Hepatocyte (in vitro differentiated cells): ENCODE measurements around the gene TRAF5. TPM values are rescaled to one million over a fixed set of nuclear protein-coding genes. Genes with fewer than 3 reads are reported as not detected.
"Not testable (repeated sequence)": the region's sequence is repeated elsewhere in the genome, so short reads cannot be mapped to it uniquely, and the experiment has no call there.

Source experiments
- DNase-seq: peaks from one replicate; pipeline ENCODE4 v3.0.0-alpha.2; 2016; ENCODE audit warnings: low spot score
- H2AFZ ChIP-seq: fragments of 200-600 bp; sonication (generic); 2 replicates; pipeline ENCODE4 v1.6.0; 2016; ENCODE audit warnings: antibody characterized with exemption, mild to moderate bottlenecking
- H3K27ac ChIP-seq: fragments of 200-600 bp; sonication (generic); 2 replicates; pipeline ENCODE4 v1.5.1; 2016; ENCODE audit warnings: mild to moderate bottlenecking
- H3K27me3 ChIP-seq: fragments of 200-600 bp; sonication (generic); 2 replicates; pipeline ENCODE4 v1.6.1; 2016
- H3K36me3 ChIP-seq: fragments of 200-600 bp; sonication (generic); replicated peaks from 2 replicates; pipeline ENCODE4 v1.5.1; 2016; ENCODE audit warnings: low read depth; ENCODE audit not compliant: insufficient read depth
- H3K4me1 ChIP-seq: fragments of 200-600 bp; sonication (generic); 2 replicates; pipeline ENCODE4 v1.5.1; 2016; ENCODE audit warnings: mild to moderate bottlenecking, moderate library complexity; ENCODE audit not compliant: insufficient read depth
- H3K4me2 ChIP-seq: fragments of 200-600 bp; sonication (generic); 2 replicates; pipeline ENCODE4 v1.6.0; 2016
- H3K4me3 ChIP-seq: fragments of 200-600 bp; sonication (generic); 2 replicates; pipeline ENCODE4 v1.5.1; 2016; ENCODE audit warnings: mild to moderate bottlenecking
- H3K79me2 ChIP-seq: fragments of 200-600 bp; sonication (generic); 2 replicates; pipeline ENCODE4 v1.6.0; 2017; ENCODE audit warnings: mild to moderate bottlenecking
- H3K9me2 ChIP-seq: fragments of 200-600 bp; sonication (generic); replicated peaks from 2 replicates; pipeline ENCODE4 v1.6.0; 2017; ENCODE audit warnings: mild to moderate bottlenecking; ENCODE audit not compliant: insufficient read depth
- H3K9me3 ChIP-seq: fragments of 200-600 bp; sonication (generic); 2 replicates; pipeline ENCODE4 v1.5.1; 2016; ENCODE audit warnings: low read depth, mild to moderate bottlenecking
- H4K20me1 ChIP-seq: fragments of 200-600 bp; sonication (generic); 2 replicates; pipeline ENCODE4 v1.6.0; 2016; ENCODE audit warnings: mild to moderate bottlenecking; ENCODE audit not compliant: insufficient read depth, poor library complexity, severe bottlenecking
- CTCF ChIP-seq: fragments of 200-600 bp; sonication (generic); IDR thresholded peaks from 2 replicates; pipeline ENCODE4 v1.5.1; 2016; ENCODE audit warnings: antibody characterized with exemption, mild to moderate bottlenecking; ENCODE audit not compliant: poor library complexity
- EZH2 ChIP-seq: fragments of 200-600 bp; sonication (generic); IDR thresholded peaks from 2 replicates; pipeline ENCODE4 v1.6.1; 2016; ENCODE audit warnings: antibody characterized with exemption, mild to moderate bottlenecking, borderline replicate concordance
- EZH2phosphoT487 ChIP-seq: fragments of 200-600 bp; sonication (generic); IDR thresholded peaks from one replicate; pipeline ENCODE4 v1.6.1; 2018; ENCODE audit warnings: antibody characterized with exemption, mild to moderate bottlenecking, low read depth, moderate library complexity; ENCODE audit not compliant: unreplicated experiment, severe bottlenecking
- WGBS: methylation state at CpG from one replicate; pipeline ENCODE4 v1.1.6; 2016; ENCODE audit warnings: low lambda C conversion rate; ENCODE audit errors: missing lambda C conversion rate; 5-methylcytosine and 5-hydroxymethylcytosine counted together
- polyA plus RNA-seq: library from polyadenylated mRNA; unstranded; fragments of >200 nt; fragmentation: Nextera tagmentation; extraction: Ambion mirVana; gene quantifications from 2 replicates; pipeline ENCODE4 v1.2.1, GENCODE V29; 2016
- total RNA-seq: library from RNA; depleted of rRNA; stranded (reverse); fragments of >200 nt; gene quantifications from 2 replicates; pipeline ENCODE4 v1.2.3, GENCODE V29; 2014

Gene TRAF5
- total and polyA plus RNA-seq, 2 experiments from 2014 or later = 3.9 to 8.8 TPM

- Histone ChIP-seq H3K4me1 (no peaks in the 10 kb centered on the region), H3K27ac (peak overlapping the region; percentile 97), H3K9me3 (no peaks in the 10 kb centered on the region), H3K4me3 (peak overlapping the region; percentile 28), H3K9me2 (no peaks in the 10 kb centered on the region), H3K4me2 (peak overlapping the region; percentile 68), H3K79me2 (peaks cover 3% of the 10 kb centered on the region), H3K27me3 (no peaks in the 10 kb centered on the region), H3K36me3 (no peaks in the 10 kb centered on the region), H2AFZ (peak overlapping the region; percentile 82), H4K20me1 (no peaks in the 10 kb centered on the region)
- 31% methylated on average over 12 of the region's 17 CpGs for WGBS
- TF ChIP-seq EZH2 = no peak
- DNase-seq = no peak
These were observed 55.6 kb downstream of the TRAF5 start for GRCh38 chr1:211382182-211382713.

- WGBS = 13% methylated on average over 49 of the region's 49 CpGs
- peak; percentile 96 for DNase-seq
- no peak for TF ChIP-seq CTCF
- TF ChIP-seq EZH2phosphoT487 = no peak
- TF ChIP-seq EZH2 = no peak
- no peaks in the 10 kb centered on the region for H3K36me3 ChIP-seq
- H3K79me2 ChIP-seq = peaks cover 3% of the 10 kb centered on the region
- no peaks in the 10 kb centered on the region for H3K4me1 ChIP-seq
- no peaks in the 10 kb centered on the region for H3K9me3 ChIP-seq
- no peaks in the 10 kb centered on the region for H3K9me2 ChIP-seq
- H3K27me3 ChIP-seq = no peaks in the 10 kb centered on the region
- no peaks in the 10 kb centered on the region for H4K20me1 ChIP-seq
- H2AFZ ChIP-seq = peak overlapping the region; percentile 64
- peak overlapping the region; percentile 97 for H3K27ac ChIP-seq
- peak overlapping the region; percentile 68 for H3K4me2 ChIP-seq
- peak overlapping the region; percentile 59 for H3K4me3 ChIP-seq
These were observed 56.3 kb downstream of the TRAF5 start for GRCh38 chr1:211382714-211383480.

- H3K4me3 ChIP-seq = no peak overlapping the region
- no peaks in the 10 kb centered on the region for H3K9me2 ChIP-seq
- no peaks in the 10 kb centered on the region for H3K4me1 ChIP-seq
- no peak overlapping the region for H3K4me2 ChIP-seq
- TF ChIP-seq EZH2 (no peak), EZH2phosphoT487 (no peak), CTCF (no peak)
- WGBS = 97% methylated on average over 3 of the region's 3 CpGs
- no peak overlapping the region for H2AFZ ChIP-seq
- H3K36me3 ChIP-seq = no peaks in the 10 kb centered on the region
- no peak overlapping the region for H3K27ac ChIP-seq
- DNase-seq = no peak
- peaks cover 3% of the 10 kb centered on the region for H3K79me2 ChIP-seq
- H4K20me1 ChIP-seq = no peaks in the 10 kb centered on the region
- H3K9me3 ChIP-seq = no peaks in the 10 kb centered on the region
- H3K27me3 ChIP-seq = no peaks in the 10 kb centered on the region
These were observed 57.9 kb downstream of the TRAF5 start for GRCh38 chr1:211384524-211384923.

- no peaks in the 10 kb centered on the region for H3K27me3 ChIP-seq
- no peak overlapping the region for H3K27ac ChIP-seq
- no peak overlapping the region for H3K4me3 ChIP-seq
- no peak overlapping the region for H3K4me2 ChIP-seq
- H4K20me1 ChIP-seq = no peaks in the 10 kb centered on the region
- no peaks in the 10 kb centered on the region for H3K9me2 ChIP-seq
- H3K36me3 ChIP-seq = no peaks in the 10 kb centered on the region
- H3K79me2 ChIP-seq = peaks cover 3% of the 10 kb centered on the region
- no peaks in the 10 kb centered on the region for H3K9me3 ChIP-seq
- no peak overlapping the region for H2AFZ ChIP-seq
- TF ChIP-seq EZH2 (no peak), CTCF (no peak)
- no peaks in the 10 kb centered on the region for H3K4me1 ChIP-seq
- DNase-seq = no peak
- WGBS = 64% methylated on average over 2 of the region's 2 CpGs
These were observed 60.3 kb downstream of the TRAF5 start for GRCh38 chr1:211386921-211387320.

- not testable (repeated sequence) for H3K36me3 ChIP-seq, H3K9me2 ChIP-seq, H3K27me3 ChIP-seq, H3K9me3 ChIP-seq, H3K27ac ChIP-seq, H3K79me2 ChIP-seq, H3K4me3 ChIP-seq, H3K4me2 ChIP-seq, H4K20me1 ChIP-seq, H3K4me1 ChIP-seq, H2AFZ ChIP-seq, DNase-seq
- 96% methylated on average over 7 of the region's 7 CpGs for WGBS
These were observed 64.2 kb downstream of the TRAF5 start for GRCh38 chr1:211390829-211391228.
